ENCODE results near the gene MCTP1. TPM values are rescaled to one million over a fixed set of nuclear protein-coding genes. Genes with fewer than 3 reads are reported as not detected.

The MCTP1 gene
- total and polyA plus RNA-seq, 2 of the 13 experiments (the other 11 are each of a cell fraction or from before 2014, with no cell fraction given), result 0.15 to 0.48 TPM

- no peak for DNase-seq (ENCODE audit: low spot score)
- no peaks in the 10 kb centered on the region for H3K79me2 ChIP-seq (ENCODE audit: insufficient read depth, low read length)
Measured at GRCh38 chr5:95059636-95060035, 225.3 kb downstream of the MCTP1 start.

More at GRCh38 chr5:95059636-95060035, 225.3 kb downstream of the MCTP1 start:
- Histone ChIP-seq H3K4me3 (replicated peaks in 1 of 3; ENCODE audit: insufficient read depth in 1 of 3, low read depth in 2 of 3, low read length in 3 of 3) (no peak overlapping the region), H3K9me3 (ENCODE audit: low read length) (no peaks in the 10 kb centered on the region), H4K20me1 (ENCODE audit: insufficient read depth, low read length) (no peaks in the 10 kb centered on the region), H3K36me3 (replicated peaks in 1 of 2; ENCODE audit: control insufficient read depth in 1 of 2, insufficient read depth in 2 of 2, low read length in 2 of 2) (no peaks in the 10 kb centered on the region), H3K9ac (ENCODE audit: insufficient read depth, low read depth, low read length) (no peak overlapping the region), H3K4me1 (ENCODE audit: insufficient read depth, low read length) (no peaks in the 10 kb centered on the region), H3K27ac (ENCODE audit: extremely low read length, insufficient read depth, low read length) (no peak overlapping the region), H2AFZ (ENCODE audit: low read length) (no peak overlapping the region), H3K27me3 (ENCODE audit: control insufficient read depth in 1 of 2, insufficient read depth in 2 of 2, low read length in 2 of 2) (no peaks in the 10 kb centered on the region), H3K4me2 (ENCODE audit: low read depth, low read length) (no peak overlapping the region)
- ChIA-PET POLR2A (no interaction called here), CTCF (ENCODE audit: low intra/inter-chr PET ratio, low total read pairs) (no interaction called here)
- in situ Hi-C loops (cut with HindIII; ENCODE audit: extremely low pct_ligation_motif_present, low pct_unique_long_range_greater_than_20kb) (no loop called here), intact Hi-C loops (cut with micrococcal nuclease; ENCODE audit: unreplicated experiment) (no loop called here)
- ATAC-seq (no peak), FAIRE-seq (no peak)
- TF ChIP-seq MXI1 (IDR thresholded peaks at IDR 0.05; ENCODE audit: borderline replicate concordance, low read depth, low read length) (no peak), NFE2L2 (IDR thresholded peaks at IDR 0.05; ENCODE audit: low read length) (no peak), IRF9 (CRISPR knock-in tag; IDR thresholded peaks at IDR 0.05; ENCODE audit: borderline replicate concordance) (no peak), ZFX (CRISPR knock-in tag; IDR thresholded peaks at IDR 0.05; ENCODE audit: low read depth) (no peak), TFAP4 (IDR thresholded peaks at IDR 0.05; ENCODE audit: borderline replicate concordance, low read depth) (no peak), ZNF382 (CRISPR knock-in tag; IDR thresholded peaks at IDR 0.05; ENCODE audit: borderline replicate concordance) (no peak), MEIS2 (CRISPR knock-in tag; IDR thresholded peaks at IDR 0.05) (no peak), CCDC6 (CRISPR knock-in tag; IDR thresholded peaks at IDR 0.05) (no peak), PAXIP1 (CRISPR knock-in tag; conservative IDR thresholded peaks at IDR 0.05) (no peak), ZNF451 (CRISPR knock-in tag; IDR thresholded peaks at IDR 0.05) (no peak), THAP7 (CRISPR knock-in tag; IDR thresholded peaks at IDR 0.05) (no peak), NCOA5 (CRISPR knock-in tag; IDR thresholded peaks at IDR 0.05) (no peak), ZIK1 (CRISPR knock-in tag; IDR thresholded peaks at IDR 0.05; ENCODE audit: borderline replicate concordance, low read depth) (no peak), PAF1 (CRISPR knock-in tag; IDR thresholded peaks at IDR 0.05) (no peak)
- no TSS peak for BruUV-seq (replicated peaks)
